ENCODE data around the gene PLGLB1.
"Not testable (repeated sequence)": the region's sequence is repeated elsewhere in the genome, so short reads cannot be mapped to it uniquely, and the experiment has no call there.

GRCh38 chr2:87025927-87026326 is 4.3 kb upstream of the PLGLB1 start:
- not testable (repeated sequence) for TF ChIP-seq USF2 (CRISPR knock-in tag; IDR thresholded peaks at IDR 0.05); CTCF (IDR thresholded peaks at IDR 0.05); FOXP1 (CRISPR knock-in tag; IDR thresholded peaks at IDR 0.05; ENCODE audit: borderline replicate concordance); MLX (CRISPR knock-in tag; IDR thresholded peaks at IDR 0.05); MAX (CRISPR knock-in tag; IDR thresholded peaks at IDR 0.05); TEAD1 (CRISPR knock-in tag; IDR thresholded peaks at IDR 0.05); JUN (CRISPR knock-in tag; IDR thresholded peaks at IDR 0.05); SP1 (CRISPR knock-in tag; conservative IDR thresholded peaks at IDR 0.05); E2F4 (CRISPR knock-in tag; IDR thresholded peaks at IDR 0.05; ENCODE audit: borderline replicate concordance, low read depth); NR2C2 (CRISPR knock-in tag; IDR thresholded peaks at IDR 0.05); TCF7 (CRISPR knock-in tag; IDR thresholded peaks at IDR 0.05; ENCODE audit: low read depth); HMGA2 (CRISPR knock-in tag; IDR thresholded peaks at IDR 0.05); ATF2 (CRISPR knock-in tag; IDR thresholded peaks at IDR 0.05; ENCODE audit: borderline replicate concordance, low read depth)
